Fibroblast of lung (primary cell): ENCODE results near the gene ING1. TPM values are rescaled to one million over a fixed set of nuclear protein-coding genes. Genes with fewer than 3 reads are reported as not detected.

Experiments used
- DNase-seq, 2 donors: peaks; one replicate each; pipeline versions ENCODE4 v3.0.0 to v3.0.0-alpha.2; 2010; ENCODE audit warnings: low read depth in 2 of 2
- H2AFZ ChIP-seq: 2 replicates; pipeline ENCODE4 v1.5.1; 2012; ENCODE audit warnings: low read length, control low read depth, inconsistent platforms
- H3K27ac ChIP-seq: 2 replicates; pipeline ENCODE4 v1.5.1; 2011; ENCODE audit warnings: low read length, control low read depth; ENCODE audit not compliant: insufficient read depth
- H3K27me3 ChIP-seq: 2 replicates; pipeline ENCODE4 v1.5.1; 2011; ENCODE audit warnings: mild to moderate bottlenecking, low read length; ENCODE audit not compliant: control insufficient read depth, insufficient read depth
- H3K36me3 ChIP-seq: 2 replicates; pipeline ENCODE4 v1.5.1; 2011; ENCODE audit warnings: low read length; ENCODE audit not compliant: control insufficient read depth, insufficient read depth
- H3K4me1 ChIP-seq: 2 replicates; pipeline ENCODE4 v1.5.1; 2011; ENCODE audit warnings: low read length; ENCODE audit not compliant: control insufficient read depth, insufficient read depth; ENCODE audit errors: extremely low read depth
- H3K4me2 ChIP-seq: 2 replicates; pipeline ENCODE4 v1.5.1; 2011; ENCODE audit warnings: low read length, control low read depth; ENCODE audit not compliant: insufficient read depth; ENCODE audit errors: extremely low read depth
- H3K4me3 ChIP-seq, 4 experiments: fragments of 200-600 bp in 1 of 4; sonication (generic) in 1 of 4; replicated peaks in 1 of 4; 2 replicates each; pipeline ENCODE4 v1.5.1; 2011 to 2016; ENCODE audit warnings: low read length in 4 of 4, low read depth in 3 of 4, mild to moderate bottlenecking in 3 of 4, control low read depth in 2 of 4, inconsistent platforms in 1 of 4, mixed read lengths in 1 of 4; ENCODE audit not compliant: insufficient read depth in 1 of 4; ENCODE audit errors: control extremely low read depth in 1 of 4
- H3K79me2 ChIP-seq: 2 replicates; pipeline ENCODE4 v1.5.1; 2012; ENCODE audit warnings: mild to moderate bottlenecking, low read length, inconsistent platforms; ENCODE audit not compliant: control insufficient read depth, insufficient read depth
- H3K9ac ChIP-seq: 2 replicates; pipeline ENCODE4 v1.5.1; 2011; ENCODE audit warnings: mild to moderate bottlenecking, low read length, control low read depth; ENCODE audit not compliant: insufficient read depth
- H3K9me3 ChIP-seq: 2 replicates; pipeline ENCODE4 v1.5.1; 2012; ENCODE audit warnings: low read depth, low read length; ENCODE audit not compliant: control insufficient read depth, insufficient read depth
- H4K20me1 ChIP-seq: 2 replicates; pipeline ENCODE4 v1.5.1; 2011; ENCODE audit warnings: low read length; ENCODE audit not compliant: control insufficient read depth, insufficient read depth; ENCODE audit errors: extremely low read depth
- CTCF ChIP-seq, 2 donors: IDR thresholded peaks in 1 of 2; conservative IDR thresholded peaks in 1 of 2; 1 replicate in 1 of 2; 2 replicates in 1 of 2; pipeline ENCODE4 v1.5.1; 2011 to 2012; ENCODE audit warnings: low read length in 2 of 2, control low read depth in 1 of 2, inconsistent platforms in 1 of 2, low read depth in 1 of 2, mild to moderate bottlenecking in 1 of 2
- EZH2 ChIP-seq: IDR thresholded peaks from 2 replicates; pipeline ENCODE4 v1.5.1; 2012; ENCODE audit warnings: low read length, control low read depth, mild to moderate bottlenecking; ENCODE audit errors: missing control alignments
- polyA minus RNA-seq: library from RNA; depleted of rRNA, polyadenylated mRNA; stranded (reverse); fragments of >200 nt; gene quantifications from 2 replicates; pipeline ENCODE4 v1.2.3, GENCODE V29; 2011; ENCODE audit warnings: low replicate concordance
- polyA plus RNA-seq, 2 donors: library from polyadenylated mRNA; depleted of rRNA in 1 of 2; stranded (reverse) in 1 of 2; unstranded in 1 of 2; fragments of >200 nt; gene quantifications; 2 replicates each; pipeline ENCODE4 v1.2.1, GENCODE V29; 2011 to 2012; ENCODE audit warnings: missing spikeins in 1 of 2
- total RNA-seq: library from RNA; depleted of rRNA; stranded (reverse); fragments of >200 nt; gene quantifications from 2 replicates; pipeline ENCODE4 v1.2.1, GENCODE V29; 2014

The ING1 gene, protein sequence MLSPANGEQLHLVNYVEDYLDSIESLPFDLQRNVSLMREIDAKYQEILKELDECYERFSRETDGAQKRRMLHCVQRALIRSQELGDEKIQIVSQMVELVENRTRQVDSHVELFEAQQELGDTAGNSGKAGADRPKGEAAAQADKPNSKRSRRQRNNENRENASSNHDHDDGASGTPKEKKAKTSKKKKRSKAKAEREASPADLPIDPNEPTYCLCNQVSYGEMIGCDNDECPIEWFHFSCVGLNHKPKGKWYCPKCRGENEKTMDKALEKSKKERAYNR
- total RNA-seq = 13.0 and 13.9 TPM in 2 replicates
- 7.8 and 7.9 TPM in 2 replicates for polyA plus RNA-seq
- 8.6 and 9.1 TPM in 2 replicates for polyA plus RNA-seq (2012)
- polyA minus RNA-seq = 1.9 and 7.5 TPM in 2 replicates

GRCh38 chr13:110713642-110713952 is at the start of gene ING1:
Gene ING1, plus strand, starts transcription at chr13:110713700. Its CDS starts 450 bp downstream, at chr13:110714150.
- H3K9me3 ChIP-seq = no peaks in the 10 kb centered on the region
- peak within 1 kb of the TSS; percentile 100 for H3K9ac ChIP-seq
- H3K4me2 ChIP-seq = peak within 1 kb of the TSS; percentile 99
- peak within 1 kb of the TSS; percentile 88 to 96 (median 91) for H3K4me3 ChIP-seq
- no peaks in the 10 kb centered on the region for H3K36me3 ChIP-seq
- no peak for TF ChIP-seq EZH2
- TF ChIP-seq CTCF (conservative IDR thresholded peaks at IDR 0.05 in 1 of 2, IDR thresholded peaks at IDR 0.05 in 1 of 2; ENCODE audit: low read depth in 1 of 2, low read length in 2 of 2) = no peak
- peaks cover 3% of the 10 kb centered on the region for H3K4me1 ChIP-seq
- DNase-seq = no peak
- H3K27me3 ChIP-seq = no peaks in the 10 kb centered on the region
- peaks cover 35% of the 10 kb centered on the region for H3K79me2 ChIP-seq
- H4K20me1 ChIP-seq = no peaks in the 10 kb centered on the region
- peak within 1 kb of the TSS; percentile 71 for H2AFZ ChIP-seq
- H3K27ac ChIP-seq = peak within 1 kb of the TSS; percentile 100

GRCh38 chr13:110664041-110664440 is 49.5 kb upstream of the ING1 start:
- H3K4me2 ChIP-seq = no peak overlapping the region
- H4K20me1 ChIP-seq = no peaks in the 10 kb centered on the region
- no peak overlapping the region for H3K9ac ChIP-seq
- no peaks in the 10 kb centered on the region for H3K79me2 ChIP-seq
- DNase-seq = no peak
- H3K9me3 ChIP-seq = no peaks in the 10 kb centered on the region
- no peak overlapping the region for H3K4me3 ChIP-seq
- TF ChIP-seq CTCF (conservative IDR thresholded peaks at IDR 0.05 in 1 of 2, IDR thresholded peaks at IDR 0.05 in 1 of 2; ENCODE audit: low read depth in 1 of 2, low read length in 2 of 2) (no peak), EZH2 (no peak)
- no peak overlapping the region for H3K27ac ChIP-seq
- no peaks in the 10 kb centered on the region for H3K27me3 ChIP-seq
- peaks cover 21% of the 10 kb centered on the region for H3K36me3 ChIP-seq
- no peaks in the 10 kb centered on the region for H3K4me1 ChIP-seq
- H2AFZ ChIP-seq = no peak overlapping the region

- H3K9me3 ChIP-seq = no peaks in the 10 kb centered on the region
- no peak for DNase-seq
- peaks cover 23% of the 10 kb centered on the region for H3K36me3 ChIP-seq
Measured at GRCh38 chr13:110664673-110665072, 48.8 kb upstream of the ING1 start.

More at GRCh38 chr13:110664673-110665072, 48.8 kb upstream of the ING1 start:
- no peaks in the 10 kb centered on the region for H3K27me3 ChIP-seq
- no peak overlapping the region for H2AFZ ChIP-seq
- H3K4me1 ChIP-seq = no peaks in the 10 kb centered on the region
- H3K4me3 ChIP-seq = no peak overlapping the region
- H3K27ac ChIP-seq = no peak overlapping the region
- no peak overlapping the region for H3K4me2 ChIP-seq
- H3K79me2 ChIP-seq = no peaks in the 10 kb centered on the region
- H3K9ac ChIP-seq = no peak overlapping the region
- TF ChIP-seq CTCF (conservative IDR thresholded peaks at IDR 0.05 in 1 of 2, IDR thresholded peaks at IDR 0.05 in 1 of 2; ENCODE audit: low read depth in 1 of 2, low read length in 2 of 2) (no peak), EZH2 (no peak)
- H4K20me1 ChIP-seq = no peaks in the 10 kb centered on the region
